GM12878 (cell line): ENCODE measurements around the gene PPP6C.
"Not testable (repeated sequence)": the region's sequence is repeated elsewhere in the genome, so short reads cannot be mapped to it uniquely, and the experiment has no call there.

Source experiments
- TCF12 ChIP-seq: IDR thresholded peaks from 2 replicates; pipeline ENCODE4 v1.6.1; 2011; ENCODE audit warnings: low read depth, mild to moderate bottlenecking, low read length
- ZNF24 ChIP-seq: fragments of 450-650 bp; IDR thresholded peaks from 2 replicates; pipeline ENCODE4 v1.6.1; 2017; ENCODE audit warnings: antibody characterized with exemption, mild to moderate bottlenecking
- TF ChIP-seq, protein P1 (sequence below): fragments of 450-650 bp; formaldehyde crosslinking; IDR thresholded peaks from 2 replicates; pipeline ENCODE4 v1.4.0; 2020; ENCODE audit warnings: mild to moderate bottlenecking, moderate library complexity
- TF ChIP-seq, protein P2 (sequence below), 3 experiments: IDR thresholded peaks in 2 of 3; conservative IDR thresholded peaks in 1 of 3; 2 replicates each; pipeline ENCODE4 v1.5.1; 2011; ENCODE audit warnings: low read depth in 3 of 3, low read length in 3 of 3, mild to moderate bottlenecking in 3 of 3, control low read depth in 2 of 3, moderate library complexity in 2 of 3, inconsistent platforms in 1 of 3, mixed read lengths in 1 of 3; ENCODE audit not compliant: control insufficient read depth in 2 of 3, insufficient read depth in 1 of 3; ENCODE audit errors: extremely low read depth in 1 of 3

DNA sequence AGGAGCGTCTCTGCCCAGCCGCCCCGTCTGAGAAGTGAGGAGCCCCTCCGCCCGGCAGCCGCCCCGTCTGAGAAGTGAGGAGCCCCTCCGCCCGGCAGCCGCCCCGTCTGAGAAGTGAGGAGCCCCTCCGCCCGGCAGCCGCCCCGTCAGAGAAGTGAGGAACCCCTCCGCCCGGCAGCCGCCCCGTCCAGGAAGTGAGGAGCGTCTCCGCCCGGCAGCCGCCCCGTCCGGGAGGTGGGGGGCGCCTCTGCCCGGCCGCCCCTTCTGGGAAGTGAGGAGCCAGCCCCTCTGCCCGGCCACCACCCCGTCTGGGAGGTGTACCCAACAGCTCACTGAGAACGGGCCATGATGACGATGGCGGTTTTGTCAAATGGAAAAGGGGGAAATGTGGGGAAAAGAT is 81.1 kb downstream of the PPP6C start:
- TF ChIP-seq, protein P1, sequence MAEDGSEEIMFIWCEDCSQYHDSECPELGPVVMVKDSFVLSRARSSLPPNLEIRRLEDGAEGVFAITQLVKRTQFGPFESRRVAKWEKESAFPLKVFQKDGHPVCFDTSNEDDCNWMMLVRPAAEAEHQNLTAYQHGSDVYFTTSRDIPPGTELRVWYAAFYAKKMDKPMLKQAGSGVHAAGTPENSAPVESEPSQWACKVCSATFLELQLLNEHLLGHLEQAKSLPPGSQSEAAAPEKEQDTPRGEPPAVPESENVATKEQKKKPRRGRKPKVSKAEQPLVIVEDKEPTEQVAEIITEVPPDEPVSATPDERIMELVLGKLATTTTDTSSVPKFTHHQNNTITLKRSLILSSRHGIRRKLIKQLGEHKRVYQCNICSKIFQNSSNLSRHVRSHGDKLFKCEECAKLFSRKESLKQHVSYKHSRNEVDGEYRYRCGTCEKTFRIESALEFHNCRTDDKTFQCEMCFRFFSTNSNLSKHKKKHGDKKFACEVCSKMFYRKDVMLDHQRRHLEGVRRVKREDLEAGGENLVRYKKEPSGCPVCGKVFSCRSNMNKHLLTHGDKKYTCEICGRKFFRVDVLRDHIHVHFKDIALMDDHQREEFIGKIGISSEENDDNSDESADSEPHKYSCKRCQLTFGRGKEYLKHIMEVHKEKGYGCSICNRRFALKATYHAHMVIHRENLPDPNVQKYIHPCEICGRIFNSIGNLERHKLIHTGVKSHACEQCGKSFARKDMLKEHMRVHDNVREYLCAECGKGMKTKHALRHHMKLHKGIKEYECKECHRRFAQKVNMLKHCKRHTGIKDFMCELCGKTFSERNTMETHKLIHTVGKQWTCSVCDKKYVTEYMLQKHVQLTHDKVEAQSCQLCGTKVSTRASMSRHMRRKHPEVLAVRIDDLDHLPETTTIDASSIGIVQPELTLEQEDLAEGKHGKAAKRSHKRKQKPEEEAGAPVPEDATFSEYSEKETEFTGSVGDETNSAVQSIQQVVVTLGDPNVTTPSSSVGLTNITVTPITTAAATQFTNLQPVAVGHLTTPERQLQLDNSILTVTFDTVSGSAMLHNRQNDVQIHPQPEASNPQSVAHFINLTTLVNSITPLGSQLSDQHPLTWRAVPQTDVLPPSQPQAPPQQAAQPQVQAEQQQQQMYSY (CRISPR knock-in tag), result not testable (repeated sequence)
- TF ChIP-seq ZNF24, TCF12: not testable (repeated sequence)
- TF ChIP-seq, protein P2, sequence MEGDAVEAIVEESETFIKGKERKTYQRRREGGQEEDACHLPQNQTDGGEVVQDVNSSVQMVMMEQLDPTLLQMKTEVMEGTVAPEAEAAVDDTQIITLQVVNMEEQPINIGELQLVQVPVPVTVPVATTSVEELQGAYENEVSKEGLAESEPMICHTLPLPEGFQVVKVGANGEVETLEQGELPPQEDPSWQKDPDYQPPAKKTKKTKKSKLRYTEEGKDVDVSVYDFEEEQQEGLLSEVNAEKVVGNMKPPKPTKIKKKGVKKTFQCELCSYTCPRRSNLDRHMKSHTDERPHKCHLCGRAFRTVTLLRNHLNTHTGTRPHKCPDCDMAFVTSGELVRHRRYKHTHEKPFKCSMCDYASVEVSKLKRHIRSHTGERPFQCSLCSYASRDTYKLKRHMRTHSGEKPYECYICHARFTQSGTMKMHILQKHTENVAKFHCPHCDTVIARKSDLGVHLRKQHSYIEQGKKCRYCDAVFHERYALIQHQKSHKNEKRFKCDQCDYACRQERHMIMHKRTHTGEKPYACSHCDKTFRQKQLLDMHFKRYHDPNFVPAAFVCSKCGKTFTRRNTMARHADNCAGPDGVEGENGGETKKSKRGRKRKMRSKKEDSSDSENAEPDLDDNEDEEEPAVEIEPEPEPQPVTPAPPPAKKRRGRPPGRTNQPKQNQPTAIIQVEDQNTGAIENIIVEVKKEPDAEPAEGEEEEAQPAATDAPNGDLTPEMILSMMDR (IDR thresholded peaks at IDR 0.05 in 2 of 3, conservative IDR thresholded peaks at IDR 0.05 in 1 of 3; ENCODE audit: control insufficient read depth in 2 of 3, extremely low read depth in 1 of 3, insufficient read depth in 1 of 3, low read depth in 3 of 3, low read length in 3 of 3), result not testable (repeated sequence)
